Erythroblast (primary cell): ENCODE results near the gene AKAP13.
"Not testable (repeated sequence)": the region's sequence is repeated elsewhere in the genome, so short reads cannot be mapped to it uniquely, and the experiment has no call there.

Source experiments
- DNase-seq, 2 experiments: peaks; one replicate each; lab custom pipeline; 2025; lab: John Stamatoyannopoulos, UW
- GATA1 ChIP-seq: IDR thresholded peaks from 2 replicates; pipeline ENCODE4 v1.6.1; 2011; ENCODE audit warnings: low read depth, mild to moderate bottlenecking, control low read depth, low read length, moderate library complexity
- POLR2A ChIP-seq: IDR thresholded peaks from 2 replicates; pipeline ENCODE4 v1.6.1; 2011; ENCODE audit warnings: mild to moderate bottlenecking, low read length

The AKAP13 gene

DNA sequence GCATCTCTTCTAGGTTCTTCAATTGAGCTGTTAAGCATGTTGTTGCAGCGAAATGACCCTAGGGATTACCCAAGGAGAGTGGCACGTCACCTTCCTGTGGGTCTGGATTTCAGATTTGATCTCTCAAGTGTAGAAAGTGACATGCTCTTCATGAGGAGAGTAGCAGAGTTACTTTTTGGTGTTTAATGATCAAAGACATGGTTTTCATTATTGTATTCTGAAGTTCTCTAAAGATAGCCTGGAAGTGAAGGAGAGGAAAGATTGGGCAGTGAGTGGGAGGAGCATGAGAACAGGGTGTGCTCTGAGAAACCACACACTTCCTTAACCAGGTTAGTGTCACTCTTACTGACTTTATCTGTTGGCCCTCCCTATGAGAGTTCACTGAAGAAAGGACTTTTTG, 153.6 kb downstream of the AKAP13 start:
- DNase-seq: no peak
- TF ChIP-seq GATA1 (no peak), POLR2A (no peak)

DNA sequence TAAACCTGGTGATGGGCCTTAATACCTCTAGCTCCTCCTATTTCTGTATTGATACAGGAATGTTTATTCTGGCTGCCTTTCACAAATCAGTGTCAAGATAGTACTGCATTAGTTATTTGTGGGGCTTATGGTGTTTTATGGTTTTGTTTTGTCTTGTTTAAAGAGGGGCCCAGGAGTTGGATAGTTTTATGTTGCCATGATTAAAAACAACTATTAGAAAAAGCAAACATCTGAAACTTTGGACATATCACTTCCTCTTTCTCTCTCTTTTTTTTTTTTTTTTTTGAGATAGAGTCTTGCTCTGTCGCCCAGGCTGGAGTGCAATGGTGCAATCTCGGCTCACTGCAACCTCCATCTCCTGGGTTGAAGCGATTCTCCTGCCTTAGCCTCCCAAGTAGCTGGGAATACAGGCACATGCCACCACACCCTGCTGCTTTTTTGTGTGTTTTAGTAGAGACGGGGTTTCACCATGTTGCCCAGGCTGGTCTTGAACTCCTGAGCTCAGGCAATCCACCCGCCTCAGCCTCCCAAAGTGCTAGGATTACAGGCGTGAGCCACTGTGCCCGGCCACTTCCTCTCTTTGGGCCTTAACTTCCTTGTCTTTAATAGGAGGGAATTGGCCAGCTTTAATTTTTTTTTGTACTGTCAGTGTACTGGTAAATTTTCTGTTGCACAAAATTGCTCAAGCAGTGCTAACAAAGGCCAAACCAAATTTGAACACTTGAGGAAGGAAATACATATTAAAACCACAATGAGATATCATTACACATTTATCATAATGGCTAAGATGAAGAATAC, 155.3 kb downstream of the AKAP13 start:
- DNase-seq: not testable (repeated sequence)

GRCh38 chr15:85536341-85536740, 155.9 kb downstream of the AKAP13 start:
- TF ChIP-seq POLR2A (no peak), GATA1 (no peak)
- no peak for DNase-seq

DNA sequence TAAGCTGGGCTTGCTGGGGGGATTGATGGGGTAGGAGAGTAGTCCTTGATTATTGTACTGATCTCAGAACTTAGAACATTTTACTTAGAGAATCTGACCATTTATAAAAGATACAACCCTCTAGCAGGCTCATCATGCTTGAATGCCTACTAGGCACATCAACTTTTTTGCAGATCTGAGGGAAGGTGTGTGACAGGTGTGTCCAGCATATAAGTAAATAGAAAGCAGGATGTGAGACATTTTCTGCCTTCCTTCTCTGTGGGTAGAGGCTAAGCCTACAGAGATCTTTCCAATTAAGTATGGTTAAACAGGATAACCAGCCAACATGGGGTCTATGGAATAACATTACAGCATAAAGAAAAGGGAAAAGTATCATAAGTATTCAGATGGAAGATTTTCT, 159.1 kb downstream of the AKAP13 start:
- no peak for DNase-seq
- no peak for TF ChIP-seq POLR2A

DNA sequence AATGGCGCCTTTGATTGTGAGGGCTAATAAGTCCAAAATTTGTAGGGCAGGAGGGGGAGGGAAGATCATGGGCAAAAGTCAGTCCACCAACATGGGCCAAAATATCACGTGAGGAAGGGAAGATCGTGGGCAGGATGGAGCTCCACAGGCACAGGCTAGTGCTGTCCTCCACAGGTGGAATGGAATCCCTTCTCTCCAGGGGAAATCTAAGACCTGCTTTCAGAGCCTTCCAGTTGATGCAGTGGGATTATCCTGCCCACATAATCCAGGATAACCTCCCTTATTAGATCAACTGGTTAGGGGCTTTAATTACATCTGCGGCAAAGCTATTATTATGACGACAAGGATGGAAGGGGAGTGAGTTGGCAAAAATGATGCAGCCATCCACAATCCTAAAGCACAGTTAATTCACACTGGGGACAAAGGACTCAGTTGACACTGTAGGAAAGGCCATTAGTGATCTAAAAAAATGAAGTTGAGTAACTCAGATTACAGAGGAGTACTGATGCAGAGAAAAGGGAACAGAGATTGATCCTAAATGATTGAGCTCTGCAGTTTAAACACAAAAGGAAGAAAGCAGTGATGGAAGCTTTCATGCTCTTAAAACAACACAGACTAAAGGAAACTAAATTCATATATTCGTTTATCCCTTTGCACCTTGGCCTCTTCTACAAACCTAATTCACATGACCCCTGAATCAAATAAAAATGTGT, 159.8 kb downstream of the AKAP13 start:
- DNase-seq: no peak
- no peak for TF ChIP-seq POLR2A
- no peak for TF ChIP-seq GATA1

- TF ChIP-seq POLR2A (no peak), GATA1 (no peak)
- DNase-seq: no peak
These were observed 161.3 kb downstream of the AKAP13 start for GRCh38 chr15:85541744-85542143.

- no peak for TF ChIP-seq POLR2A
- TF ChIP-seq GATA1: no peak
These were observed 162.1 kb downstream of the AKAP13 start for GRCh38 chr15:85542488-85542887.

GRCh38 chr15:85542895-85543331, 162.5 kb downstream of the AKAP13 start:
- no peak for TF ChIP-seq POLR2A
- TF ChIP-seq GATA1: no peak
- DNase-seq: no peak

More at GRCh38 chr15:85542488-85542887, 162.1 kb downstream of the AKAP13 start:
- DNase-seq: no peak

- TF ChIP-seq GATA1 (no peak), POLR2A (no peak)
- no peak for DNase-seq
These were observed 163.3 kb downstream of the AKAP13 start for GRCh38 chr15:85543741-85544155.

- no peak for TF ChIP-seq GATA1
- no peak for TF ChIP-seq POLR2A
- DNase-seq: no peak
These were observed 164.8 kb downstream of the AKAP13 start for GRCh38 chr15:85545185-85545584.

DNA sequence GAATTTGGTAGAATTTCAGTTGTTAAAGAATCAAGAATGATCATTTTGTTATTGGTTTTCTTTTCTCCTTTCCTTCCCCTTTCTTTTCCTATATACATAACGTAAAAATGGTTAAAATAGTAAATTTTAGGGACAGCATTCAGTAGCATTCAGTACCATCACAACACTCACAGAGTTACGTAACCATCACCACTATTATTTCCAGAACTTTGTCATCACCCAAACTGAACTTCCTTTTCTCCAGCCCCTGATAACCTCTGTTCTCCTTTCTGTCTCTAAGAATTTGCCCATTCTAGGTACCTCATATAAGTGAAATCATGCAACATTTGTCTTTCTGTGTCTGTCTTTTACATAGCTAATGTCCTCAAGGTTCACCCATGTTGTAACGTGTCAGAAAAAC, 165.3 kb downstream of the AKAP13 start:
- DNase-seq: no peak
- no peak for TF ChIP-seq GATA1
- TF ChIP-seq POLR2A: no peak

GRCh38 chr15:85547386-85547785, 167.0 kb downstream of the AKAP13 start:
- no peak for DNase-seq

GRCh38 chr15:85550283-85550682, 169.9 kb downstream of the AKAP13 start:
- no peak for TF ChIP-seq POLR2A
- no peak for TF ChIP-seq GATA1
- DNase-seq: no peak

More at GRCh38 chr15:85547386-85547785, 167.0 kb downstream of the AKAP13 start:
- no peak for TF ChIP-seq POLR2A
- TF ChIP-seq GATA1: no peak

DNA sequence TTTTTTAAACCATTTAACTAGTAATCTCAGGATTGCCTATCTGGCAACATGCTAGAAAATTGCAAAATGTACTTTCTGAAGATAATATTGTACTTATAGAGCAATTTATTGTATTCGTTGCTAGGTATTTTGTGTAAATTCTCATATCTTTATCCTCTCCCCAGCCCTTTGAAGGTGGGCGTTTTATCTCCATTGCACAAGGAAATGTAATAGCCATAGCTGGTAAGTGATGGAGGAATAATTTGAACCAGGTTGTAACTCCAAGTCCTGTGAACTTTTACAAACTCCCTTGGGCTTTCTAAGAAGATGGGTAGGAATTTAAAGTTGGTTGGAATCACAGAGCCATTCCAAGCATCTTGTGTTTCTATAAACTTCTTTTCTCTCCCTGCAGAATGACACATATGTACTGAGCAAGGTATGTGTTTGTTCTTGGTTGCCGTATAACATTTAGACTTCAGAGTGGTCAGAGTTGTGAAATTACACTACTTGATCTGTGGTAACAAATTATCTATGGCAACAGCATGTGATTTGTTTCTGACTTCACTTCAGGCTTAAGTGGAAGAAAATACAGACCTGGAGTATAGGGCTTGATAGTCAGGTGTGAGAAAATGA, 170.9 kb downstream of the AKAP13 start:
- TF ChIP-seq GATA1 (no peak), POLR2A (no peak)
- DNase-seq: no peak
